Measurements from ENCODE around the gene GRM7.
A peak's percentile ranks its signal among the peaks of the same experiment; 100 is the strongest.

GRM7 gene

DNA sequence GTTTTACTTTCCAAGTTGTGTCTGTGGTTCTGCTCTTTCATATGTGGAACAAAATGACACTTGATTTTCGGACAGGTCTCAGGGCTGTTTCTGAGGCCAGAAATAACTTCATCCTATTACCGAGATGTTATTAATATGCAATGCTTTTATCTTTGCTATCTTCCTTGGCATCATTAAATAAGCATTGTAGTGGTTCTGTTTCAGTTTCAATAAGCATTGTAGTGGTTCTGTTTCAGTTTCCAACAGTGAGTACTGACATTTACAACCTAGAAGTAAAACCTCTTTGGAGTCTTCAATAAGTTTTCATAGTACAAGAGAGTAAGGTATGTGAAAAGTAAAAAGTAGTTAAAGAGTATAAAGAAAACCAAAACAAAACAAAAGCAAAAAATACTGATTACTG is 746.2 kb downstream of the GRM7 start:
- DNase-seq = no peak

GRCh38 chr3:7607676-7608075 is 746.8 kb downstream of the GRM7 start:
- no peak for DNase-seq

- DNase-seq = no peak
Observed at GRCh38 chr3:7610634-7611033, 749.7 kb downstream of the GRM7 start.

- no peak for DNase-seq
Observed at GRCh38 chr3:7615043-7615442, 754.1 kb downstream of the GRM7 start.

GRCh38 chr3:7618606-7619005 is 757.7 kb downstream of the GRM7 start:
- no peak for DNase-seq

DNA sequence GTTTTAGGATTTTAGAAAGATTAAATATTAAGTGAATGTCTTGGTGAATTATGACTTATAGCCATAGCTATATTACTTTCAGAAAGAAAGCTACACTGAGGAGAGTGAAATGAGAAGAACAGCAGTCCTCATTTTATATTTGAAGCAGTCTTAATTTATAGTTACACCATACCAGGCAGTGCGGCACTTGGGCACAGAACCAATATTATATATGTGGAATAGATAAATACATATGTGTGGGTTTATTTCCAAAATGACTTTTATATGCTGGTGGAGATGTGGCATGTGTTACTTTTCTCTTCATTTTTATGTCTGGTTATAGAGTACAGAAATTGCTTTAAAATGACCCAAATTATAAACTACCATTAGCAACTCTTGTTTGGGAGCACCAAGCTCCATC is 759.5 kb downstream of the GRM7 start:
- DNase-seq = no peak

DNA sequence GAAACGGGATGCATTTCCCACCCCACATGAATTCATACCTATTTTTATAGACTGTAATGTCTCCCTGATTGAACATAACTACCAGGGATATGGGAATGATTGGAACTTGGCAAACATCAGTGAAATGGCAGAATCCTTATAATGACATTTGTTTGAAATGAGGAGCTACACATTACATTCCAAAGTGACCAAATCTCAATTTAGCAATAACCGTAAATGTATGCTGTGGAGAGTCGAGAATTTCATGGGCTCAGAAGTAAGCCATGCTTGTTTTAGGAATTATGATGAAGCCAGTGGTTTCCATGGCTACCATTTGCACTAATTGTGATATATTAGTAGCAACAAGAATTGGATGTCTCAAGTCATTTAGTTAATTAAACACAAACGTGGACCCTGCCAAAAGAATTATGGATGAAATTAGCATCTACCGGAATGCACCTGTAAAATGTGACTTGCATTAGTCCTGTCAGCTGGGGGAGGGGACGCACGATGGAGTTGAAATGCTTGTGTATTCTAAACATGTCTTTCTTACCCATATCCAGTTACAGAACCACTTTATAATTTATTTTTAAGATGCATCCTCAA is 760.2 kb downstream of the GRM7 start:
- no peak for DNase-seq

DNA sequence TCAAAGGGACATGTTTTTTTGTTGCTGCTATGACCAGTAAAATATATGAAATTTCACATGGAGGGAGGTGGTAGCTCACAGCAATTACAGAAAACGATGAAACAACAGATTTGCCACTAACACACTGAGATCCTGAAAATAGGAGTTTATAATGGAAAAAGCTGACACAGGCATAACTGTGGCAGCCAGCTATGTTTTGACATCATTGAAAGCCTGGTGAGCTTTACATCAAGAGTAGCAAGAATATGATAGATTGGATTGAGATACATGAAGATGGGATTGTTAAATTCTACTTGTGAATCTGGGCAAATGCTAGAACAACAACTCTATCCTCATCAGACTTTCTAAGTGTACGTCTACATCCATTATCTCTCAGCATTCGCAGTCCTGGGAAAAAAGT is 760.7 kb downstream of the GRM7 start:
- DNase-seq = no peak

- DNase-seq = no peak
Observed at GRCh38 chr3:7625021-7625420, 764.1 kb downstream of the GRM7 start.

- DNase-seq = no peak
Observed at GRCh38 chr3:7630351-7630911, 769.5 kb downstream of the GRM7 start.

DNA sequence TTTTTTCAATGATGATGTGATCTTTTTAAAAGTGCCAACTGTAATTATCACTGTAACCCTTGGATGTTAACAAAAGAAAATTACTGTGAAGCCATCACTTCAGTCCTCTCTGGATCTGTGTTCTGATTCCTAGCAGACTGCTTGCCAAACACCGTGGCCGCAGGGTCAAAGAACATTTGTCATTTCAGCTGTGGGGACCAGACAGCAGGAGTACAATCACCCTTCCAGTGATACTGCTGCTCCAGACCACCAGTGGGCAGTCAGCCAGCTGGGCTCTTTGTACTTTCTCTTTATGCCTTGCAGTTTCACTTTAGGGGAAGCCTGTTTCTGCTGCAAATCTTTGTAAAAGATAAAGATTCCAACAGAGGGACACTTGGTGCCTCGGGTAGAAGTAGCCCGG is 770.0 kb downstream of the GRM7 start:
- DNase-seq = no peak

DNA sequence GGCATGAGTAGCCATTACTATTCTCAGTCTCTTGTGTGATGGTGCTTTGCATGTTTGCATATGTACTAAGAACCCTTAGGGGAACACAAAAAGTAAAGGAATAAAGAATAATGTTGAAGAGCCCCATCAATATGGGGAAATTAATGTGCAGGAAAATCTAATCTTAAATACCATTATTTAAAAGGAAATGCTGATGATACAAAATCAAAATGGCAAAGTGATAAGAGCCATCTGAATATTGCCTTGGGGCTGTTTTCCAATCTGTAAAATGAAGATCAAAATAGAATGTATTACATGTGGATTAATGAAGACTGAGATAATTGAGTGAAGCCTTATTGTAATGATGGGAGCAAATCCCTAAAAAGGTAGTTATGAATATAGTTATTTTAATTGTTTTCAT is 771.4 kb downstream of the GRM7 start:
- no peak for DNase-seq

GRCh38 chr3:7637694-7638093 is 776.8 kb downstream of the GRM7 start:
- DNase-seq = no peak

GRCh38 chr3:7638103-7638502 is 777.2 kb downstream of the GRM7 start:
- DNase-seq = no peak

- no peak for DNase-seq
Observed at GRCh38 chr3:7640787-7641186, 779.9 kb downstream of the GRM7 start.

DNA sequence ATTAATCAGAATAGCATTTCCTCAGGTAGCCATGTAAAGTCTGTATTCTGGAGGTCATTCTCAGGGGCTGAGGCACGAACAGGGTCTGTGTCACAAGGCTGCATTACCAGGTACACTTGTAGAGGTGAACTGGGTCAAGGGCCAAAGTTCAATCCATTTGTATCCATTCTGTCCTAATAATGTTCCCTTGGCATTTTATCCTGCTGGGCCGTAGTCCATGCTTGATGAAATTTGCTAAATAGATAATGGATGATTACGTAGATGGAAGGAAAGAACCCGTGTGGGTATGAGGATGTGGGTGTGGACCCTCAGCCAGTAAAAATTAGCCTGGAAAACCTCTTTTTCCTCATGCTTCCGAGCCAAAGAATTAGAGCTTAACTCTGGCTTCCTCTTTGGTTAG is 785.9 kb downstream of the GRM7 start:
- no peak for DNase-seq

DNA sequence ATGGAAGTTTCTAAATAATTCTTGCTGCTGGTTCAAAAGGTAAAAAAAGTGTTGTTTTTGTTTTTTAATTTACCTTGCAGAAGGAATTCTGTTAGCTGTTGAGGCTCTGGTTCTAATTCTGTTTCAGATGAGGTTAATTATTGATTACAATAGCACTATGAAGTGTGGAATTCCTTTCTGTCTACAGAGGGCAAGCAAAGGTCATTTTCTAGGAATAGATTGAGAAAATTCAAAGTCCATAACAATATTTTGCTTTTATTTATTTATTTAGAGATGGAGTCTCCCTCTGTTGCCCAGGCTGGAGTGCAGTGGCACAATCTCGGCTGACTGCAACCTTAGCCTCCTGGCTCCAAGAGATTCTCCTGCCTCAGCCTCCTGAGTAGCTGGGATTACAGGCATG is 789.6 kb downstream of the GRM7 start:
- DNase-seq = no peak

- DNase-seq = no peak
Observed at GRCh38 chr3:7651274-7651673, 790.4 kb downstream of the GRM7 start.

DNA sequence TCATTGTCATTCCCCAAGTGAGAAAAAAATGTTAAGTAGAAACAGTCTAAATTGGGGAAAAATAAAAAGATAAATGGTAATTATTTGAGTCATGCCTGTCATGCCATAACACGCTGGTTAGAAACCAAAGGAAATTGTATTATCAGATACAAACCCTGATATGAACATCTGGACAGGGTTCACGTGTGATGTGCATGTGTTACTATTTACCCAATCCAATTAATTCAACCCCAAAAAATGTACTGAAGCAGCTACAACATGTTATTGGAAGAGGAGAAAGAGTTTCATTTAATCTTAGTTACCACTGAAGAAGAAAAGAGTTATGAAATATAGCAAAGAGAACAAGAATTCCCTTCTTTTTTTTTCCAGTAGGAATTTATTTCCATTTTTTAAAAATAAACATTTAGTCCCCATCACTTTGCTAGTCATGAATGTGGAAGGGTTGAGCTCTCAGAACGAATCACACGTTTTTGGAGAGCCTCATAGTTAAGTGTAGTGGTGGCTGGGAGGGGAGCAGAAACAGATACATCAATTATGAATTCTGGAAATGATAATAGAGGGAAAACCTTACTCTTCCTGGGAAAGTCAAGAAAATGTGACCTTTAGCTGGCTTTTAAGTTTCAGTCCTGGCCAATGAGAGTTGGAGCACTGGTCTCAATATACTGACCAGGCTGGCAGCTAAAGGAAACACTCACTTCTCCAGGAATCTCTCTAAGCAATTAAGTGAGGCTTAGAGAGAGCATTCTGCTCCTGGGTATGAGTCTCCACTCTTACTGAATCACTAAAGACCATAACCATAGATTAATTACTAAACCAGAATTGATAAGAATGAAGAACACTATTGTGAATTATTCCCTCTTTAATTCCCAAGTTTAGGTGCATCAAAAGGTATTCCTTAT is 796.5 kb downstream of the GRM7 start:
- no peak for DNase-seq

DNA sequence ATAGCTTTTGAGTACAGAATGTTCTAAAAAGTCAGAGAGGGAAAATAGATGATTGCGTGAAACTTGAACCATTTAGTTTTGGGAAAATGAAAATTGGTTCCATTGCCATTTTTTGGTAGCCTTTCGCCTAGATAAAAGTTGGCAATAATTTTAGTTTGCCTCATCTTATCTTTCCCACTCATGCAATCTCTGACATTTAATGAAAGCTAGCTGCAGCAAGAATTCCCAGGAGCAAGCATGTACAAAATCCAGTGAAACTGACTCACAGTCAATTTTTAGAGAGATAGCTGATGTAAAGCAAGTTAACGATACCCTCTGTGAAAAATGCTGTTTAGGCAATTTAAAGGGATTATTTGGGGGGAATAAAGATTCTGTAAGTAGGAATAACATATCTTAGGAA is 797.4 kb downstream of the GRM7 start:
- no peak for DNase-seq

DNA sequence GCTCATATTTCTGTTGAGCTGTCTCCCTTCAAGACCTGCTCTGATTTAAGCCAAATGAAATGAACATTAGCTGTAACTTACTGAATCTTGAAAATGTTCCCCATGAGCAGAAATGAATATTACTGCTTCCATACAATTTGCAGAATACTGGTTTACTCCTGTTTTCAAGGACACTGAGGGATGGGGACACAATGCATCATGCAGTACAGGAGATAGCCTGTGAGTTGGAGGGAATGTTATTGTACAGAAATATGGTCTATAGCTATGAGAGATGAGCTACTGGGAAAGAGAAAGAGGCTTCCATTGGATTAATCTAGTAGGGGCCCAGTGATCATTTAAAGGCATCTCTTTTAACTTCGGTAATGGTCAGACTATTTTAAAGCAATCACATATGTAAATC is 798.2 kb downstream of the GRM7 start:
- DNase-seq = peak; percentile 50

DNA sequence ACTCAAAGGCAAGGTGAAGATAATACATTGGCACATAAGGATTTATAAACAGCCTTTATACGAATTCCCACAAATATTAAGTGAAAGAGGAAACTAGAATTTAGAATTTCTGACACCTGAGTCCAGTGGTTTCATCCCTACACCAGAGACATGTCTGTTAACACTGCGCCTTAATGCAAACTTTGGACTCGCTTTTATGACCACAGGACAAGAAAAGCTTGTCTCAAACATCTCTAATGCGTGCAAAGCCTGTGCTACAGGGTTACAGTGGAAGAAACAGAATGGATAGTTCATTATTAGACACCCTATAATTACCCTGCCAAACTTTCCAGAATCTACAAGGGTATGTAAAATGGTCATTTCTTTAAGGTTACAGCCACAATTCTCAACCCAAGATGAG is 802.9 kb downstream of the GRM7 start:
- no peak for DNase-seq

- DNase-seq = no peak
Observed at GRCh38 chr3:7667774-7668173, 806.9 kb downstream of the GRM7 start.

GRCh38 chr3:7669641-7670040 is 808.7 kb downstream of the GRM7 start:
- DNase-seq = no peak

All from NCI-H1694 treated with DMSO at 0.1 percent for 48 hours (cell line).